ENCODE measurements around the gene FSIP1.

DNA sequence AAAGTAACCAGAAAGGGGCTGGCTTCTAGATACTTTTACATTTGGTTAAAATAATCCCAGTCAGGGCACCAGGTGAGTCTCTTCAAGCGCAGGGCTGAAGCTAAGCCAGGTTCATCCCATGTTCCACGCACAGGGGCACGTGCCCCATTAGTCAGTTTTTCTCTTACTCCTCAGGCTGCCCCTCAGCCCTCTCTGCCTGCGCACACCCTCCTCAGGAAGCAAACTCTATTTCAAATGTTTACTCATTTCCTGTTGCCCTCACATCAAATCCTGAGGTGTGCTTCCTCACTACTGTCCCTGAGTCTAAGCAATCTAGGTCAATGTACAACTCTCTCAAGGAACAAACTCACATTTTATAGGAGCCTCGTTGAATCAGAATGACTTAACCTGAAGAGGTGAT, 153.3 kb downstream of the FSIP1 start:
- TF ChIP-seq EZH2 (IDR thresholded peaks at IDR 0.05; ENCODE audit: borderline replicate concordance, low read length): no peak
- TF ChIP-seq, protein P1, sequence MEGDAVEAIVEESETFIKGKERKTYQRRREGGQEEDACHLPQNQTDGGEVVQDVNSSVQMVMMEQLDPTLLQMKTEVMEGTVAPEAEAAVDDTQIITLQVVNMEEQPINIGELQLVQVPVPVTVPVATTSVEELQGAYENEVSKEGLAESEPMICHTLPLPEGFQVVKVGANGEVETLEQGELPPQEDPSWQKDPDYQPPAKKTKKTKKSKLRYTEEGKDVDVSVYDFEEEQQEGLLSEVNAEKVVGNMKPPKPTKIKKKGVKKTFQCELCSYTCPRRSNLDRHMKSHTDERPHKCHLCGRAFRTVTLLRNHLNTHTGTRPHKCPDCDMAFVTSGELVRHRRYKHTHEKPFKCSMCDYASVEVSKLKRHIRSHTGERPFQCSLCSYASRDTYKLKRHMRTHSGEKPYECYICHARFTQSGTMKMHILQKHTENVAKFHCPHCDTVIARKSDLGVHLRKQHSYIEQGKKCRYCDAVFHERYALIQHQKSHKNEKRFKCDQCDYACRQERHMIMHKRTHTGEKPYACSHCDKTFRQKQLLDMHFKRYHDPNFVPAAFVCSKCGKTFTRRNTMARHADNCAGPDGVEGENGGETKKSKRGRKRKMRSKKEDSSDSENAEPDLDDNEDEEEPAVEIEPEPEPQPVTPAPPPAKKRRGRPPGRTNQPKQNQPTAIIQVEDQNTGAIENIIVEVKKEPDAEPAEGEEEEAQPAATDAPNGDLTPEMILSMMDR (conservative IDR thresholded peaks at IDR 0.05 in 1 of 2, IDR thresholded peaks at IDR 0.05 in 1 of 2; ENCODE audit: extremely low read depth in 1 of 2, insufficient read depth in 1 of 2, low read depth in 1 of 2, low read length in 2 of 2): no peak

Measured in mammary epithelial cell (primary cell).